COLO668 (cell line): Measurements from ENCODE around the gene CYB561.
A peak's percentile ranks its signal among the peaks of the same experiment; 100 is the strongest.
"Not testable (repeated sequence)": the region's sequence is repeated elsewhere in the genome, so short reads cannot be mapped to it uniquely, and the experiment has no call there.

Source experiments
- DNase-seq: peaks from one replicate; lab custom pipeline; 2025; ENCODE audit not compliant: unreplicated experiment; lab: John Stamatoyannopoulos, UW

Gene CYB561

DNA sequence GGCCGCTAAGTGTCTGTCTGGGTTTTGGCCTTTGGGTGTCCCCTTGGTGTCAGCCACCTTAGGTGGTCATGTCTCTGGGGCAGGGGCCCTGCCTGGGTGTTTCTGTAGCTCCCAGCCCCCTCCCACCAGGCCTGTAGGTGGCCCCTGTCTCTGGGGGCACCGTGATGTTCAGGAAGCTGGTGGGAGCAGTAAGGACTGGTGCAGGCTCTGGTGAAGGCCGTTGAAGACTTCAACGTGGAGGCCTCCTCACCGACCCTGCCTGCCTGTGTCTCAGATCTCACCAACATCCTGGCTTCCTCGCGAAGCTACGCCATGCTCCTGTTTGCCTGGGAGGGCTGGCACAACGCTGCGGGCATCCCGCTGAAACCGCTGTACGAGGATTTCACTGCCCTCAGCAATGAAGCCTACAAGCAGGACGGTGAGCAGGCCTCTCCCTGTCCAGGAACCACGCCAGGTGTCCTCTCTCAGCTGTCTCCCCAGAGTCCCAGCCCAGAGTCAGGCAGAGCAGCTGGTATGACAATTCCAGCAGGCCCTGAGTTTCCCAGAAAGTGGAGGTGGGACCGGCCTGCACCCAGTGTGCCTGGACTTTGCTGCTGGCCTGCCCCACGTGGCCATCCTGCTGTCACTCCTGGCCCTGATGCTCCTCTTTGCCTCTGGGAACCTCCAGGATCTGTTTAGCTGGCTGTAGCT is 33.5 kb upstream of the CYB561 start:
- DNase-seq, result peak; percentile 52

DNA sequence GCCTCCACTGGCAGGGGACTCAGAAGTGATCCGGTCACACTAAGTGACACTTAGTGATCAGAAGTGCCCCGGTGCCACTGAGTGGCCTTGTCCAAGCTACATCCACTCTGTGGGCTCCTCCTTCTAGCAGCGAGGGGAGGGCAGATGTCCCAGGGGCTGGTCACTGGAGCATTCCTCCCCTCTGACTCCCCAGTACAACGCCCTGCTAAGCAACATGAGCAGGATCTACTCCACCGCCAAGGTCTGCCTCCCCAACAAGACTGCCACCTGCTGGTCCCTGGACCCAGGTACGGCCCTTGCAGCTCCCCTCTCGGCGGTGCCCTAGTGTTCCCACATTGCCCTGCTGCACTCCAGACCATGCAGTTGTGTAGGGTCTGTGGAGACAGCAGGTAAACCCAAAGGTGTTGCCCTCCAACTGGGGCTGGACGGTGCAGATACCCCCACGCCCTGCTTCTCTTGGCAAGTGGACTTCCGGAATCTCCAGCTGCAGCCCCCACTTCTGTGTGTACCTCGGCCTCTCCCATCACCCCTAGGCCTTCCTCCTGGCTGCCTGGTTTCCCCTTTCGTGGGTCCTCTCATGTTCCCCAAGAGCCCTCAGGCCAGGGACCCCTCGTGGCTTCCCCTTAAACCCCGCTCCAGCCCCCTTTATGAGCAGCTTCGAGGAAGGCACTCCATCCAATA is 32.8 kb upstream of the CYB561 start:
- DNase-seq, result peak; percentile 66

DNA sequence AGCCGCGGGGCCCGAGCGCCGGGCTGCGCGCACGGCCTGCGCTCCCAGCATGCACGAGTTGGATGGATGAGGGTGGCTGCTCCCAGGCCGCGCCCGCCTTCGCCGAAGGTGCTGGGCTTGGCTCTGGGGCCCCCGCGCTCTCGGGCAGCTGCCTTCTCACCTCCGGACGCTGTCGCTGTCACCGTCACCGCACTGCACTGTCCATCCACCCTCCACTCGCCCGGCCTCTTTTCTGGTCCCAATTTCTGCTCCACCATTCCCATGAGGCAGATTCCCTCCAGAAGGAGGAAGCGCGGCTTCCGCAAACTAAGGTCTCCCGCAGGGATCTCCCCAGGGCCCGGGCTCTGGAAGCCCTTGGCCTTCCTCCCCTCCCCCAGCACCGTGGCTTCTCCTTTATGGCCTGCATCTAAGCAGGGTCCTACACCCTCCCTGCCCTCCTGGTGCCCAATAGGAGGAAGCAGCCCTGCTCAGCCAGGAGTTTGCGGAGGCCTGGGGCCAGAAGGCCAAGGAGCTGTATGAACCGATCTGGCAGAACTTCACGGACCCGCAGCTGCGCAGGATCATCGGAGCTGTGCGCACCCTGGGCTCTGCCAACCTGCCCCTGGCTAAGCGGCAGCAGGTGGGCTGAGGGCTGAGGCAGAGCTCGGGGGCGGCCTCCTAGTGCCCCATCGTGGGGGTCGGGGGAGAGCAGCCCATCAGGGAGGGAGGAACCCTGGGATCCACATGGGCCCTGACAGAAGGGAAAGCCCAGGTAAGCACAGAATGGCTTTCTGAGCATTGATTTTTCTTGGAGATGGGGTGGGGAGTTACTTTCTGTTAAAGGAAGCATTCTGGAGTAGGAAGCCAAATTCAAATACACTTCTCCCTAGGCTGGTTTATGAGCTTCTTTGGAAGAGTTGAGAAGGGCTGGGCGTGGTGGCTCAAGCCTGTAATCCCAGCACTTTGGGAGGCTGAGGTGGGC is 31.7 kb upstream of the CYB561 start:
- DNase-seq, result peak; percentile 76

DNA sequence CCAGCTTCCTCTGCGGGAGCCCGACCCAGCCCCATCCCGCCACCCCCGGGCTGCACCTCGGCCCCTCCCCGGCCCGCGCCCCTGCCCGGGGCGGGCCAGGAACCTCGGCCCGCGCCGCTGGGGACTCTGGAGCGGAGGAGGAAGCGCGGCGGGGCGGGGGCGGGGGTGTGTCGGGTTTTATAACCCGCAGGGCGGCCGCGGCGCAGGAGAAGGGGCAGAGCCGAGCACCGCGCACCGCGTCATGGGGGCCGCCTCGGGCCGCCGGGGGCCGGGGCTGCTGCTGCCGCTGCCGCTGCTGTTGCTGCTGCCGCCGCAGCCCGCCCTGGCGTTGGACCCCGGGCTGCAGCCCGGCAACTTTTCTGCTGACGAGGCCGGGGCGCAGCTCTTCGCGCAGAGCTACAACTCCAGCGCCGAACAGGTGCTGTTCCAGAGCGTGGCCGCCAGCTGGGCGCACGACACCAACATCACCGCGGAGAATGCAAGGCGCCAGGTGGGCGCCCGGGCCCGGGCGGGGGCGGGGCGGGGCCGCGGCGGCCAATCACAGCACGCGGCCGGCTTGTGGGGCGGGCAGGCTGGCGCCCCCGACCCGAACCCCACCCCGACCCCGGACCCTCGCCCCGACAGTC is 30.9 kb upstream of the CYB561 start, which contains the start of gene ACE:
ACE (plus strand) TSS at position 208 of the 626 bp plus-strand sequence; CDS start at position 242, 34 bp downstream.
- peak; percentile 80 for DNase-seq

DNA sequence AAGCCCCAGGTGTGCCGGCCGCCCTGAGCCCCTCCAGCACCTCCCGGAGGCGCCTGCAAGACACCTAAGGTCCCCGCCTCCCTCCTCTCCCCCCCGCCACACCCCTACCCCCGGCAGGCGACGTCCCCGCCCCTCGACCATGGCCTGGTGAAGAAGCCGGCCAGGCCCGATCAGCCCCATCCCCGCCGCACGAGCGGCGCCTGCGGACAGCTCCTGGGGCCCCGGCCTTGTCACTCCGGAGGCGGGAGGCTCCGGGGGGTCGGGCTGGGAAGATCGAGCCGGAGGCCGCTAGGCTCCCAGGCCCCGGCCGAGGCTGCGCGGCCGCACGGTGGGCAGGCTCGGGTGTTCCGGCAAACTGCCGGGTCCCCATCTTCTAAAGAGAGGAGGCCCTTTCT is 30.4 kb upstream of the CYB561 start:
- peak; percentile 48 for DNase-seq

DNA sequence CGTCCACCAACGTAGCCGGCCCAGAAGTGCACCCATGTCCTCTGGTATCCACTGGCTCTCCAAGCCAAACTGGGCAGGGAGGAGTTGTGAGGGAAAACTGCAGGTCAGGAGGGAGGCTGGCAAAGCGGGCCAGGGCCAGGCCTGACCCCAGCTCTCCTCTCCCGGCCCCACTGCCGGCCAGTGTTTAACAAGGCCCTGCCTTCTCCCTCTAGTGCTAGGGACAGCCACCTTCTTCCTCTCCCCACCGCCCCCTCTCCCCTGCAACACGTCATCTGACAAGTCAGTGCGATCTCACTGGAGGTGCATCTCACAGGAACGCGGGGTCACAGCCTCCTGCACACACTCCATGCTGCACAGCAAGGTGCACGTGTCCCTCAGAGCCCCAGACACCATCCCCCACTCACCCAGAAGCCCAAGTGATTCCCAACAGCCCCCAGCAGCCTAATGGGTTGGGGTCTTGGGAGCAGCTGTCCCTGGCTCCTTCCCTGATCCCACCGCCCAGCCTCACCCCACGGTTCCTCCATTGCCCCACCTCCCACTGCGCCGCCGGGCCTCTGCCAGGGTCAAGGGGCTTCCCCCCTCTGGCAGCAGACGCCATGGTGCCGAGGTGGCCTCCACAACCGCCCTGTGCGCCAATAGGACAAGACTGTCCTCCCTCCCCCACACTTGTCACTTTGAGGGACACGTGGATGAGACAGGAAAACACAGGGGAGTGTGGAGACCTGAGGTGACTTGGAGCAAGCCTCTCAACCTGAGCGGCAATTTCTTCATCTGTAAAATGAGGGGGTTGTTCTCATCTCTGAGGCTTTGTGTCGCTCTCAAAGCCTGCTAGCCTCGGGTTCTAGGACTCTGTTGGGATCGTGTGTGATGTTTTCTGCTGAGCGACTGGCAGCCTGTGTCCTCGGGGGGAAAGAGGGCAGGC is 29.6 kb upstream of the CYB561 start:
- no peak for DNase-seq

DNA sequence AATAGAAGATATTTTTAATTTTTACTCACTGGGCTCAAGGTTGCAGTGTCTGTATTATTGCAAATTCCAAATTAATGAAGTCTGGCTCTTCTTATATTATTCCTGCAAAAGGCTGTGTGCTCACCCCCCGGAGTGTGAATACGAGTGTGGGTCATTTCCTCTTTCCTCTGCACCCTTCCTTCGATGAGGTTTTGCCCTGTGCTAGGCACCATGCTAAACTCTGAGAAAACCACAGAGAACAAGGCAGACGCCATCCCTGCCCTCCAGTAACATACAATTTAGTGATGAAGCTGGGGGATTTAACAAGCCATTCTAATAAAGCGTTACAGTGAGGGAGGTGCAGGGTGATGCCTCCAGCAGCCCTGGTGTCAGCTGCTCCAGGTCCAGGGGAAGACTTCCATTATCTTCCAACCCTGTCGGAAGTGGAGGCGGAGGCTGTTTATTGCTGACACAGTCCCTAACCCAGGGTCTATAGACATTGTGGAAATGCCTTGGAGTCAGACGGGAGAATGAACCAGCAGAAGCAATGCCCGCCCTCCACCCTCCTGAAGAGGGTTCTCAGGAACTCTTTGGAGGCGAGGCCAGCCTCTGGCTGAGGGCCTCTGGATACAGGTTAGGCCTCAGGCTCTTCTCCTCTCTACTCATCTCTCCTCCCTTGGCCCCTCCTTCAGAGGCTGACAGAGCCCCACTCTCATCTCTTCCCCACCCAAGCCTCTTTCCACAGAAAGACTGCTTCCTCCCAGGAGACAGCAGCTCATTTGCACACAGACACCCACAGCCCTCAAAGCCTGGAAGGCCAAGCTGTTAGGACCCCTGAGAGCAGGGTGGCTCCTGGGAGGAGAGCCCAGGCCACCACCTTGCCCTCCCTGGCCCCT is 28.7 kb upstream of the CYB561 start:
- DNase-seq, result no peak

DNA sequence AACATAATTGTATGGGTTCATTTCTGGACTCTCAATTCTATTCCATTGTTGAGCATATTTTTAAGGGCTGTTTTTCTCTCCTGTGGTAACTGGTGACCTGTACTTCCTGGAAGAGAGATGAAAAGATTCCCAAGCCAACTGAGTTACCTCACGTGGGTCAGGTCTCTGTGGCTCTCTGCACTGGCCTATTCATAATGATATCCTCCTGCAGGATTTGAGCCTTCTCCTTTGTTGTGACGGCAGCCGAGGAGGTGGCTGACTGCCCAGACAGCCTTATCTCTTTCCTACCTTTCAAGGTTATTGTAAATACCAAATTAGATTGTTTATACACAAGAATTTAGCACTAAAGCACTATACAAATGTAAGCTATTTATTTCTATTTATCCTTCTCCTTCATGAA is 28.1 kb upstream of the CYB561 start:
- no peak for DNase-seq

DNA sequence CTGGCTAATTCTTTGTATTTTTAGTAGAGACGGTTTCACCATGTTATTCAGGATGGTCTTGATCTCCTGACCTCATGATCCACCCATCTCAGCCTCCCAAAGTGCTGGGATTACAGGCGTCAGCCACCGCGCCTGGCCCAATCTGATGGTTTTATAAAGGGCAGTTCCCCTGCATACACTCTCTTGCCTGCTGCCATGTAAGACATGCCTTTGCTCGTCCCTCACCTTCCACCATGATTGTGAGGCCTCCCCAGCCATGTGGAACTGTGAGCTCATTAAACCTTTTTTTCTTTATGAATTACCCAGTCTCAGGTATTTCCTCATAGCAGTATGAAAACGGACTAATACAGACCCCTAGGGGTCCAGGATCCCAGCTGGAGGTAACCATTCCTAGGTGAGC is 22.0 kb upstream of the CYB561 start:
- not testable (repeated sequence) for DNase-seq

DNA sequence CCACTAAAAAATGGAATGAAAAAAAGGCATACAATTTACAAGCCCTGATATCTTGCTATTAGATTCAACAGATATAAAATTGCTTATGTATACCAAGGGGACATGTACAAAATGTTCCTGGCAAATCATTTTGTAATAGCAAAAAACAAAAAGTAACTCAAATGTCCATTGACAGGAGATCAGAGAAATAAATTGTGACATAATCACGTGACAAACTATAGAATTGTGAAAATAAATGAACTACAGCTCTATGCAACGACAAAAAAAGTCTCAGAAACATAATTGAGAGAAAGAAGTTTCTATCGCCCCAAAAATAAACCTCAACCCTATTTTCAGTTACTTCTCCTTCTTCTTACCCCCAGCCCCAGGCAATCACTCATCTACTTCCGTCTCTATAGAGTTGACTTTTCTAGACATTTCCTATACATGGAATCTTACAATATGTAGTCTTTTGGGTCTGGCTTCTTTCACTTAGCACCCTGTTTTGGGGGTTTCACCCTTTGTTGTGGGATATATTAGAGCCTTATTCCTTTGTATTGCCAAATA is 18.7 kb upstream of the CYB561 start:
- no peak for DNase-seq

DNA sequence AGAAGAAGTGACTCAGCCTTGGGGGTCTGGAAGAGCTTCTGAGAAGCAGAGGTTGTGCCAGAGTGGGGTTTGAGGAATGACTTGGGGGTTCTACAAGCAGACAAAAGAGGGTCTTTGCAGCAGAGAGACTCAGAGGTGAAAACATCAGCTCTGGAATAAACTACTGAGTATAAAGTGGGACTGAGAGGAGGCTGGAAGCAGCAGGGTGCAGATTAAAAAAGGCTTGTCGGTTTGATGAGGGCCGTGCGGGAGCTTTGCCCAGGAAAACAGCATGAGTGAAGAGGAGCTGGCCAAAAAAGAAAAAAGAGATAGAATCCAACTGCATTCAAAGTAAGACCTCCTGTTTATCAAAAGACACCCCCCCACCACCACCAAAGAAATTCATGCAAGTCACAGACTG is 17.7 kb upstream of the CYB561 start:
- DNase-seq, result no peak

DNA sequence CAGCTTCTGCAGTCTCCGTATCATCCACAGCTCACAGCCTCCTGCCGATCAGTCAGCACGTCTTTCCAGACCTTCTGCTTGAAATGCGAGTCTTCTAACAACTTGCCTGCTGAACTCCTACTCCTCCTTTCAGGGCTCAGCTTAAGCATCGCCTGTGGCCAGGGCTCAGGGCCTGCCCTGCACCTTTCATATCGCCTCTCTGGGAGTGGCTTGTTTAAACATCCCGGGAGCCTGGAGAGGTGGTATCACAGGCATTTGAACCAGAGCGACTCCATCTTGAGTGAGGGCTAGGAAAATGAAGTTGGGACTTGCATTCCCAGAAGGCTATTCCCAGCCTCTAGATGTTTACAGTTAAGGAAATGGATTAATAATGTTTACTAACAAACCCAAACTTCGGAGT is 13.9 kb upstream of the CYB561 start:
- DNase-seq, result no peak

DNA sequence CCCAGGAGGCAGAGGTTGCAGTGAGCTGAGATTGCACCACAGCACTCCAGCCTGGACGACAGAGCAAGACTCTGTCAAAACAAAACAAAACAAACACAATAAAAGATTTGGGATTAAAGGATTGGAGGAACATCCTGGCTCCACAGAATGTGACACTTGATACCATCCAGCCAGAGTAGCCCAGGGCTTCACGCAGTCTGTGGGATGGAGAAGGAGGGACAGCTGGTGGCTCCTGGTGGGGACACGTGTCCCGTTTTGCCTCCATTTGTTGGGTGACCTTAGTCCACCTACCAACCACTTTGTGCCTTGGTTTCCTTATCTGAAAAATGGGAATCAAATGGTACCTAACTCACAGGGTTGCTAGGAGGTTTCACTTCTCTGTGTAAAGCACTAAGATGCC is 12.4 kb upstream of the CYB561 start:
- DNase-seq, result no peak

DNA sequence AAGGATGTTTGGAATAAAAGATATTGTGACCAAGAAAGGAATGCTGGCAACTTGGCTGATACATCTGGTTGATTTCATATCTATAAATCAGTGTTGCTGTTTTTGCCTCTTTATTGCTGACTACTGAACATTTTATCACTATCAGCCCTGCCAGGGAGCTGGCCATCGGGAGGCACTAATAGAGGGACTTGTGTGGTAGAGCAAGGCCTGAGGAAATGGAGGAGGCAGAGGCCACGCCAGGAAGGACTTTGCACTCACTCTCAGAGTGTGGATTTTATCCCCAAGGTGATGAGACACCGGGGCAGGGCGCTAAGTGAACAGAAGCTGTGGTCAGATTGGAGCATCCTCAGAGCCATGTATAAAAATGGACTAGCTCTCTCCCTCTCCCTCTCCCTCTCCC is 9.3 kb upstream of the CYB561 start:
- DNase-seq, result peak; percentile 19

DNA sequence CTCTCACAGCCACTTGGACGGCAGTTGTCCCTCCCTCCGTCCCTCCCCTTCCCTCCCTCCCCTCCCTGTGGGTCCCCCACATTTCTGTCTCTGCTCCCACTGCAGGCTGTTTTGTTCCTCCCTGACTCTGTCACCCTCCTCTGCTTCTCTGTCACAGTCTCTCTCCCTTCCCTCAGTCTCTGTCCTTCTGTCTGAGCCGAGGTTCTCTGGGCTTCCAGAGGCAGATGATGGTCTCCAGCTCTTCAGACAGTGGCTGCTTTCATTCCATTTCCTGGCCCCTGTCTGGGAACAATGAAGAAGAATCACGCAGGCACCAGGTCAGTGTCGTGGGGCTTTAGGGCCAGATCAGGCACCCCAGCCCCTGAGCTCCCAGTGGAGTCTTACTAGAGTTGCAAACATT is 8.8 kb upstream of the CYB561 start:
- no peak for DNase-seq

DNA sequence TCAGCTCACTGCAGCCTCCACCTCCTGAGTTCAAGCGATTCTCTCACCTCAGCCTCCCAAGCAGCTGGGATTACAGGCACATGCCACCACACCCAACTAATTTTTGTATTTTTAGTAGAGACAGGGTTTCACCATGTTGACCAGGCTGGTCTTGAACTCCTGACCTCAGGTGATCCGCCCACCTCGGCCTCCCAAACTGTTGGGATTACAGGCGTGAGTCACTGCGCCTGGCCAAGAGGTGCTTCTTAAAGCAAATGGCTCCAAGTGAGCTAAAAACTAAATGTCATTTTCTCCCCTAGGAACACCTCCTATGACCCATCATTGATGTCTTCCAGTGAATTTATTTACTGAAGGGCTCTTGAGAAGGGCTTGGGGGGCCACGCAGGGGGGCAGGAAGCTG is 8.3 kb upstream of the CYB561 start:
- not testable (repeated sequence) for DNase-seq

DNA sequence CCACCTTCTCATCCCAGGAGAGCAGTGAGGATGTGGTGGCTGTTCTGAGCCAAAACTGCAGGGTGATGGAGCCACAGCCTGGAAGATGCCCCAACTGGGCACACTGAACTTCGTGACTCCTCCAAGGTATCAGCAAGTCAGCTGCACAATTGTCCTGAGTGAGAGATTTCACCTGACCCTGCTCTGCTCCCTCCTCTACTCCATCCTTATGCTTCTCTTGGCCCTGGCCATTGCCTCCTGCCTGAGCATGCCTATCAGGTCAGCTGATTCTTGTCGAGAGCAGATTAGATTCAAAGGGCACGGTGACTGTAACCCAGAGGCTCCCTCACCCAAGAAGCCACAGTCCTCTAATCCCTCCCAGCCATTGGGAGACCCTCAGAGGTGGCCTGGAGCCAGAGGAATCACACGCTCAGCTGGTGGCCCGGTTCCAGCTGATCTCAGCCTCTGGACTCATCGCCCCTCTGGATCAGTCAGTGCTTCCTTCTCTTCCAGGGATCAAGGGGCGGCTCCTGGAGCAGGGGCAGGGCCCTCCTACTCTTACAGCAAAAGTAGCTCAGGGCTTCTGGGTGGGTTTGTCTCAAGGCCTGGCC is 7.0 kb upstream of the CYB561 start:
- DNase-seq, result no peak
